Measurements from ENCODE around the gene PDIA2. TPM values are rescaled to one million over a fixed set of nuclear protein-coding genes. Genes with fewer than 3 reads are reported as not detected.

PDIA2 gene
- total RNA-seq, 3 donors from 2014 or later = 0.23 to 2.8 (median 1.3) TPM

GRCh38 chr16:243348-243747 lies 39.6 kb upstream of the PDIA2 start:
- no peak for DNase-seq
- intact Hi-C loops (cut with DNase I, micrococcal nuclease) = no loop called here
- H3K9me3 ChIP-seq = no peaks in the 10 kb centered on the region
- H3K4me3 ChIP-seq = no peak overlapping the region
- no peaks in the 10 kb centered on the region for H3K36me3 ChIP-seq (ENCODE audit: low read depth)
- TF ChIP-seq, protein P1, sequence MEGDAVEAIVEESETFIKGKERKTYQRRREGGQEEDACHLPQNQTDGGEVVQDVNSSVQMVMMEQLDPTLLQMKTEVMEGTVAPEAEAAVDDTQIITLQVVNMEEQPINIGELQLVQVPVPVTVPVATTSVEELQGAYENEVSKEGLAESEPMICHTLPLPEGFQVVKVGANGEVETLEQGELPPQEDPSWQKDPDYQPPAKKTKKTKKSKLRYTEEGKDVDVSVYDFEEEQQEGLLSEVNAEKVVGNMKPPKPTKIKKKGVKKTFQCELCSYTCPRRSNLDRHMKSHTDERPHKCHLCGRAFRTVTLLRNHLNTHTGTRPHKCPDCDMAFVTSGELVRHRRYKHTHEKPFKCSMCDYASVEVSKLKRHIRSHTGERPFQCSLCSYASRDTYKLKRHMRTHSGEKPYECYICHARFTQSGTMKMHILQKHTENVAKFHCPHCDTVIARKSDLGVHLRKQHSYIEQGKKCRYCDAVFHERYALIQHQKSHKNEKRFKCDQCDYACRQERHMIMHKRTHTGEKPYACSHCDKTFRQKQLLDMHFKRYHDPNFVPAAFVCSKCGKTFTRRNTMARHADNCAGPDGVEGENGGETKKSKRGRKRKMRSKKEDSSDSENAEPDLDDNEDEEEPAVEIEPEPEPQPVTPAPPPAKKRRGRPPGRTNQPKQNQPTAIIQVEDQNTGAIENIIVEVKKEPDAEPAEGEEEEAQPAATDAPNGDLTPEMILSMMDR (IDR thresholded peaks at IDR 0.05) = no peak
- no peak for ATAC-seq
- H3K4me1 ChIP-seq (ENCODE audit: low read depth) = no peaks in the 10 kb centered on the region

- H3K4me3 ChIP-seq = no peak overlapping the region
- DNase-seq = peak in 1 of 3 donors; percentile 26
- intact Hi-C loops (cut with DNase I, micrococcal nuclease) = no loop called here
- H3K4me1 ChIP-seq (ENCODE audit: low read depth) = peaks cover 2% of the 10 kb centered on the region
- no peaks in the 10 kb centered on the region for H3K9me3 ChIP-seq
- ATAC-seq = no peak
- TF ChIP-seq, protein P1 (IDR thresholded peaks at IDR 0.05) = no peak
- H3K36me3 ChIP-seq (ENCODE audit: low read depth) = no peaks in the 10 kb centered on the region
Measured at GRCh38 chr16:245105-245504, 37.9 kb upstream of the PDIA2 start.

- Histone ChIP-seq H3K36me3 (ENCODE audit: low read depth) (no peaks in the 10 kb centered on the region), H3K4me1 (ENCODE audit: low read depth) (peaks cover 8% of the 10 kb centered on the region), H3K9me3 (no peaks in the 10 kb centered on the region), H3K4me3 (no peak overlapping the region)
- TF ChIP-seq, protein P1 (IDR thresholded peaks at IDR 0.05) = no peak
- intact Hi-C loops (cut with DNase I, micrococcal nuclease) = no loop called here
- ATAC-seq (no peak), DNase-seq (peak in 2 of 3 donors; percentile 9 to 12)
Measured at GRCh38 chr16:247027-247426, 35.9 kb upstream of the PDIA2 start.

GRCh38 chr16:249431-249830 lies 33.5 kb upstream of the PDIA2 start:
- TF ChIP-seq, protein P1 (IDR thresholded peaks at IDR 0.05) = no peak
- intact Hi-C loops (cut with DNase I, micrococcal nuclease) = no loop called here
- Histone ChIP-seq H3K4me3 (no peak overlapping the region), H3K9me3 (no peaks in the 10 kb centered on the region), H3K36me3 (ENCODE audit: low read depth) (no peaks in the 10 kb centered on the region), H3K4me1 (ENCODE audit: low read depth) (peaks cover 31% of the 10 kb centered on the region)
- peak in 2 of 3 donors; percentile 24 to 45 for DNase-seq
- ATAC-seq = no peak

DNA sequence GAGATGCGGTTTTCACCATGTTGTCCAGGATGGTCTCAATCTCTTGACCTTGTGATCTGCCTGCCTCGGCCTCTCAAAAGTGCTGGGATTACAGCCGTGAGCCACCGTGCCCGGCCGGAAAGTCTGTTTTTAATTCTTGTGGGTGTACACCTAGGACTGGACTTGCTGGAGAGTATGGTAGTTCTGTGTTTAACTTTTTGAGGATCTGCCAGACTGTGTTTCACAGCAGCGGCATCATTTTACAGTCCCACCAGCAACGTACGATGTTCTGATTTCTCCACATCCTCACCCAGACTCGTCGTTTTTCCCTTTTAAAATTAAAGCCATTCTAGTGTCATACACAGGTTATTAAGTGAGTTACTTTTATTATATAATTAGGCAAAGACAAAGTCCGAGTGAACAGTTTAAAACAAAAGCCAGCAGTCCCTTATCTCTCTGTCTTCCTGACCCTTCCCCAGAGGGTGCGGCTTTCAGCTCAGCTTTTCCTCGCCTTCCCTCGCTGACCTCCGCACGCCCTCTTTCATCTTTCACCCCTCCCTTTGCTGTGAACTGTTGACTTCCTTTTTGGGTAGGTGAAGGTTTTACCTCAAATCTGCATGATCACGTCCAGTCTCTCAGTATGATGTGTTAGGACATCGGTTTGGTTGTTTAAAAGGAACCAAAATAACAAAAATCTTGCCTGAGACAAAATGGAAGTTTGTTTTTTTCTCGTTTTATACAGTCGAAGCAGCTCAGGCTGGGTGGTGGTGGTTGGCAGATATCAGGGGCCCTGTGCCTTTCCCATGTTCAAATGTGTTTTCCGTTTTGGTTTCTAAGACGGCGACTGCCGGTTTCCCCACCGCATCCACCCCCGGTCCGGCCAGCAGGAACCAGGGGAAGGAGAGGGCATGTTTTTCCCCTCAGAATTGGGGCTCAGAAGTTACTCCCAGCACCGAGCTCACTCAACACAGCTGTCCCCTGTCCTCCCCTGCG lies 30.3 kb upstream of the PDIA2 start:
- peak; percentile 64 to 76 (median 65) for DNase-seq
- intact Hi-C loops (cut with DNase I, micrococcal nuclease) = no loop called here
- H3K36me3 ChIP-seq (ENCODE audit: low read depth) = no peaks in the 10 kb centered on the region
- TF ChIP-seq, protein P1 (IDR thresholded peaks at IDR 0.05) = no peak
- H3K9me3 ChIP-seq = no peaks in the 10 kb centered on the region
- peak; percentile 90 for ATAC-seq
- no peak overlapping the region for H3K4me3 ChIP-seq
- peaks cover 31% of the 10 kb centered on the region for H3K4me1 ChIP-seq (ENCODE audit: low read depth)

Measured in mucosa of descending colon (tissue), 3 donors.